SK-N-MC (cell line): ENCODE measurements around the gene CD28.

Source experiments
- DNase-seq: peaks from one replicate; pipeline ENCODE4 v3.0.0-alpha.2; 2011; ENCODE audit warnings: low read depth, low spot score
- H3K27ac ChIP-seq: fragments of 200-600 bp; sonication (generic); 2 replicates; pipeline ENCODE4 v1.5.1; 2016; ENCODE audit warnings: mixed run types
- H3K36me3 ChIP-seq: fragments of 200-600 bp; sonication (generic); 2 replicates; pipeline ENCODE4 v1.6.1; 2017; ENCODE audit warnings: antibody characterized with exemption, low read length, mixed read lengths; ENCODE audit not compliant: insufficient read depth
- H3K4me3 ChIP-seq: fragments of 200-600 bp; sonication (generic); 2 replicates; pipeline ENCODE4 v1.5.1; 2016
- H3K9ac ChIP-seq: fragments of 200-600 bp; sonication (generic); 2 replicates; pipeline ENCODE4 v1.8.0; 2017; ENCODE audit warnings: mixed run types, mixed read lengths; ENCODE audit not compliant: insufficient read length
- H3K9me3 ChIP-seq: fragments of 200-600 bp; sonication (generic); 2 replicates; pipeline ENCODE4 v1.6.1; 2017; ENCODE audit warnings: low read depth, mild to moderate bottlenecking, antibody characterized with exemption, low read length, moderate library complexity, mixed read lengths
- EZH2 ChIP-seq: fragments of 200-600 bp; sonication (generic); IDR thresholded peaks from one replicate; pipeline ENCODE4 v1.6.1; 2017; ENCODE audit warnings: antibody characterized with exemption
- FOXP2 ChIP-seq: optimal IDR thresholded peaks from 2 replicates; pipeline ENCODE3; 2011; ENCODE audit warnings: mild to moderate bottlenecking, moderate library complexity; ENCODE audit not compliant: insufficient read depth; ENCODE audit errors: extremely low read length, control extremely low read depth
- POLR2AphosphoS5 ChIP-seq: IDR thresholded peaks from 2 replicates; pipeline ENCODE4 v1.6.1; 2012; ENCODE audit warnings: mild to moderate bottlenecking, low read depth, low read length, borderline replicate concordance

The CD28 gene

GRCh38 chr2:203706403-203706802 lies at the start of gene CD28:
TSS of gene CD28 (plus strand) at chr2:203706639. CDS start at chr2:203706697, 58 bp downstream.
- no peak for TF ChIP-seq EZH2
- no peak for TF ChIP-seq FOXP2
- TF ChIP-seq POLR2AphosphoS5, result no peak
- Histone ChIP-seq H3K9ac (no peak within 1 kb of the TSS), H3K27ac (no peak within 1 kb of the TSS), H3K36me3 (no peaks in the 10 kb centered on the region), H3K4me3 (no peak within 1 kb of the TSS), H3K9me3 (peaks cover 3% of the 10 kb centered on the region; the same call in 1 of the 2 replicates)
- no peak for DNase-seq

GRCh38 chr2:203659331-203660049 lies 46.9 kb upstream of the CD28 start:
- H3K9me3 ChIP-seq, result no peaks in the 10 kb centered on the region
- no peak for DNase-seq
- H3K9ac ChIP-seq, result no peak overlapping the region
- no peaks in the 10 kb centered on the region for H3K36me3 ChIP-seq
- H3K4me3 ChIP-seq, result no peak overlapping the region
- no peak for TF ChIP-seq EZH2
- TF ChIP-seq POLR2AphosphoS5, result no peak
- TF ChIP-seq FOXP2, result no peak
- no peak overlapping the region for H3K27ac ChIP-seq

- H3K4me3 ChIP-seq, result no peak overlapping the region
These were observed 46.0 kb upstream of the CD28 start for GRCh38 chr2:203660465-203660864.

GRCh38 chr2:203661279-203661908 lies 45.0 kb upstream of the CD28 start:
- DNase-seq, result no peak
- no peak overlapping the region for H3K9ac ChIP-seq

More at GRCh38 chr2:203660465-203660864, 46.0 kb upstream of the CD28 start:
- H3K27ac ChIP-seq, result no peak overlapping the region
- no peak for TF ChIP-seq FOXP2
- no peaks in the 10 kb centered on the region for H3K36me3 ChIP-seq
- no peaks in the 10 kb centered on the region for H3K9me3 ChIP-seq
- H3K9ac ChIP-seq, result no peak overlapping the region
- DNase-seq, result no peak

GRCh38 chr2:203662487-203662886 lies 44.0 kb upstream of the CD28 start:
- no peaks in the 10 kb centered on the region for H3K36me3 ChIP-seq
- no peak for DNase-seq
- H3K4me3 ChIP-seq, result no peak overlapping the region
- no peak overlapping the region for H3K27ac ChIP-seq
- H3K9ac ChIP-seq, result no peak overlapping the region
- TF ChIP-seq POLR2AphosphoS5 (no peak), FOXP2 (no peak), EZH2 (no peak)
- no peaks in the 10 kb centered on the region for H3K9me3 ChIP-seq

More at GRCh38 chr2:203661279-203661908, 45.0 kb upstream of the CD28 start:
- Histone ChIP-seq H3K4me3 (no peak overlapping the region), H3K36me3 (no peaks in the 10 kb centered on the region), H3K9me3 (no peaks in the 10 kb centered on the region), H3K27ac (no peak overlapping the region)
- TF ChIP-seq FOXP2 (no peak), POLR2AphosphoS5 (no peak), EZH2 (no peak)

GRCh38 chr2:203662951-203663350 lies 43.5 kb upstream of the CD28 start:
- no peaks in the 10 kb centered on the region for H3K36me3 ChIP-seq
- H3K9me3 ChIP-seq, result no peaks in the 10 kb centered on the region
- no peak overlapping the region for H3K27ac ChIP-seq
- no peak for DNase-seq
- no peak overlapping the region for H3K9ac ChIP-seq
- H3K4me3 ChIP-seq, result no peak overlapping the region
- TF ChIP-seq POLR2AphosphoS5 (no peak), EZH2 (no peak), FOXP2 (no peak)

- Histone ChIP-seq H3K4me3 (no peak overlapping the region), H3K9ac (no peak overlapping the region), H3K9me3 (no peaks in the 10 kb centered on the region), H3K36me3 (no peaks in the 10 kb centered on the region), H3K27ac (no peak overlapping the region)
- DNase-seq, result no peak
- TF ChIP-seq FOXP2 (no peak), POLR2AphosphoS5 (no peak), EZH2 (no peak)
These were observed 42.2 kb upstream of the CD28 start for GRCh38 chr2:203664029-203664755.

GRCh38 chr2:203667838-203668237 lies 38.6 kb upstream of the CD28 start:
- no peak for DNase-seq
- H3K9me3 ChIP-seq, result no peaks in the 10 kb centered on the region
- H3K4me3 ChIP-seq, result no peak overlapping the region
- H3K27ac ChIP-seq, result no peak overlapping the region
- no peaks in the 10 kb centered on the region for H3K36me3 ChIP-seq
- TF ChIP-seq FOXP2 (no peak), EZH2 (no peak)
- no peak overlapping the region for H3K9ac ChIP-seq
